HepG2 (cell line): ENCODE measurements around the gene RAET1E. TPM values are rescaled to one million over a fixed set of nuclear protein-coding genes. Genes with fewer than 3 reads are reported as not detected.

Source experiments
- ATAC-seq: fragments of 200-7000 bp; cut with Tn5 transposase; 3 replicates; pipeline ENCODE4 v1.9.1; 2020; ENCODE audit warnings: mild to moderate bottlenecking, moderate library complexity
- BruUV-seq: library from RNA; stranded (reverse); fragments of 400-500 nt; replicated peaks from 2 replicates; lab custom pipeline; 2021; lab: Mats Ljungman, UMichigan
- CTCF ChIA-PET: fragments of 300-600 bp; formaldehyde crosslinking; extraction: SDS; loops from one replicate; lab custom pipeline; 2021; ENCODE audit warnings: low total read pairs, inconsistent platforms, low intra/inter-chr PET ratio; lab: Yijun Ruan, JAX
- POLR2A ChIA-PET: fragments of 350-600 bp; sonication (Branson Sonifier 250); formaldehyde crosslinking; loops from one replicate; lab custom pipeline; 2020; ENCODE audit warnings: antibody characterized with exemption, inconsistent platforms; lab: Yijun Ruan, JAX
- DNase-seq: peaks from one replicate; pipeline ENCODE4 v3.0.0-alpha.2; 2015; ENCODE audit warnings: low spot score
- FAIRE-seq: peaks from 3 replicates; lab custom pipeline; 2011; peaks lifted over from hg19 to GRCh38; lab: Jason Lieb, UNC
- H2AFZ ChIP-seq: one replicate; pipeline ENCODE4 v1.6.1; 2011; ENCODE audit warnings: low read length, inconsistent platforms
- H3K27ac ChIP-seq: fragments of 300-600 bp; 3 replicates; pipeline ENCODE4 v1.8.0; 2011; ENCODE audit warnings: mixed run types, mild to moderate bottlenecking, mixed read lengths, low read length, inconsistent platforms; ENCODE audit not compliant: insufficient read depth; ENCODE audit errors: extremely low read length
- H3K27me3 ChIP-seq, 2 experiments: fragments of 200-600 bp in 1 of 2; 2 replicates in 1 of 2; 3 replicates in 1 of 2; pipeline versions ENCODE4 v1.6.0 to v1.8.0; 2011; ENCODE audit warnings: low read length in 2 of 2, mild to moderate bottlenecking in 2 of 2, moderate library complexity in 2 of 2, inconsistent platforms in 1 of 2; ENCODE audit not compliant: insufficient read depth in 2 of 2, control insufficient read depth in 1 of 2
- H3K36me3 ChIP-seq, 2 experiments: fragments of 200-600 bp in 1 of 2; replicated peaks in 1 of 2; 2 replicates in 1 of 2; 3 replicates in 1 of 2; pipeline versions ENCODE4 v1.5.1 to v1.8.0; 2011; ENCODE audit warnings: low read length in 2 of 2, inconsistent platforms in 1 of 2; ENCODE audit not compliant: insufficient read depth in 2 of 2, control insufficient read depth in 1 of 2
- H3K4me1 ChIP-seq: 2 replicates; pipeline ENCODE4 v1.5.1; 2012; ENCODE audit warnings: low read length, inconsistent platforms; ENCODE audit not compliant: insufficient read depth
- H3K4me2 ChIP-seq: 2 replicates; pipeline ENCODE4 v1.6.0; 2011; ENCODE audit warnings: low read depth, low read length, inconsistent platforms
- H3K4me3 ChIP-seq, 3 experiments: fragments of 200-600 bp in 1 of 3; sonication (generic), shearing (Covaris generic) in 1 of 3; replicated peaks in 1 of 3; 2 replicates each; pipeline ENCODE4 v1.5.1; 2011 to 2016; ENCODE audit warnings: low read length in 3 of 3, inconsistent platforms in 2 of 3, low read depth in 2 of 3, mild to moderate bottlenecking in 2 of 3, control low read depth in 1 of 3, mixed read lengths in 1 of 3; ENCODE audit not compliant: insufficient read depth in 1 of 3
- H3K79me2 ChIP-seq: one replicate; pipeline ENCODE4 v1.6.1; 2011; ENCODE audit warnings: low read length, inconsistent platforms; ENCODE audit not compliant: insufficient read depth
- H3K9ac ChIP-seq: 2 replicates; pipeline ENCODE4 v1.6.0; 2011; ENCODE audit warnings: mild to moderate bottlenecking, low read depth, low read length, inconsistent platforms; ENCODE audit not compliant: insufficient read depth
- H3K9me3 ChIP-seq: 2 replicates; pipeline ENCODE4 v1.5.1; 2012; ENCODE audit warnings: mild to moderate bottlenecking, low read length
- H4K20me1 ChIP-seq: 2 replicates; pipeline ENCODE4 v1.6.0; 2011; ENCODE audit warnings: inconsistent platforms, mild to moderate bottlenecking, low read length, moderate library complexity; ENCODE audit not compliant: insufficient read depth
- CC2D1A ChIP-seq: sonication (generic); formaldehyde crosslinking; IDR thresholded peaks from 2 replicates; pipeline ENCODE4 v1.8.1; 2023; ENCODE audit warnings: mild to moderate bottlenecking, missing genetic modification reagents
- CTCF ChIP-seq: sonication (generic); formaldehyde crosslinking; IDR thresholded peaks from 2 replicates; pipeline ENCODE4 v1.5.0; 2020; ENCODE audit warnings: mild to moderate bottlenecking, missing genetic modification reagents, moderate library complexity
- EED ChIP-seq: sonication (generic); formaldehyde crosslinking; IDR thresholded peaks from 2 replicates; pipeline ENCODE4 v1.5.0; 2020; ENCODE audit warnings: mild to moderate bottlenecking, missing genetic modification reagents
- FOXA1 ChIP-seq, 2 experiments: fragments of 450-650 bp in 1 of 2; sonication (generic) in 1 of 2; formaldehyde crosslinking in 1 of 2; IDR thresholded peaks; 2 replicates each; pipeline versions ENCODE4 v1.4.0 to v1.6.1; 2016 to 2020; ENCODE audit warnings: missing genetic modification reagents in 1 of 2
- FOXP4 ChIP-seq: sonication (generic); formaldehyde crosslinking; IDR thresholded peaks from 2 replicates; pipeline ENCODE4 v1.4.0; 2020; ENCODE audit warnings: missing genetic modification reagents
- MXD1 ChIP-seq: sonication (generic); formaldehyde crosslinking; IDR thresholded peaks from 2 replicates; pipeline ENCODE4 v1.4.0; 2020; ENCODE audit warnings: mild to moderate bottlenecking, missing genetic modification reagents
- NKX3-1 ChIP-seq: sonication (generic); formaldehyde crosslinking; IDR thresholded peaks from 2 replicates; pipeline ENCODE4 v1.5.0; 2020; ENCODE audit warnings: missing genetic modification reagents
- PAF1 ChIP-seq: IDR thresholded peaks from 2 replicates; pipeline ENCODE4 v1.6.1; 2016; ENCODE audit warnings: missing genetic modification reagents, missing compliant biosample characterization
- SMARCE1 ChIP-seq: fragments of 450-650 bp; IDR thresholded peaks from 2 replicates; pipeline ENCODE4 v1.6.1; 2017; ENCODE audit warnings: borderline replicate concordance
- XBP1 ChIP-seq: sonication (generic); formaldehyde crosslinking; IDR thresholded peaks from 2 replicates; pipeline ENCODE4 v1.5.0; 2020; ENCODE audit warnings: missing genetic modification reagents
- ZNF205 ChIP-seq: IDR thresholded peaks from 2 replicates; pipeline ENCODE4 v1.6.1; 2018; ENCODE audit warnings: missing biosample characterization, missing genetic modification reagents
- ZNF260 ChIP-seq: sonication (generic); formaldehyde crosslinking; IDR thresholded peaks from 2 replicates; pipeline ENCODE4 v1.4.0; 2020; ENCODE audit warnings: missing genetic modification reagents, low read depth, mild to moderate bottlenecking, borderline replicate concordance
- ZNF264 ChIP-seq: sonication (generic); formaldehyde crosslinking; IDR thresholded peaks from 2 replicates; pipeline ENCODE4 v1.4.0; 2020; ENCODE audit warnings: missing genetic modification reagents
- ZNF383 ChIP-seq: sonication (generic); formaldehyde crosslinking; IDR thresholded peaks from 2 replicates; pipeline ENCODE4 v1.4.0; 2020; ENCODE audit warnings: missing genetic modification reagents, mild to moderate bottlenecking, borderline replicate concordance
- ZNF691 ChIP-seq: sonication (generic); formaldehyde crosslinking; IDR thresholded peaks from 2 replicates; pipeline ENCODE4 v1.4.0; 2020; ENCODE audit warnings: missing genetic modification reagents, low read depth, mild to moderate bottlenecking, borderline replicate concordance
- ZNF703 ChIP-seq: sonication (generic); formaldehyde crosslinking; IDR thresholded peaks from 2 replicates; pipeline ENCODE4 v1.5.1; 2020; ENCODE audit warnings: missing genetic modification reagents, mild to moderate bottlenecking, moderate library complexity, borderline replicate concordance
- ZNF710 ChIP-seq: sonication (generic); formaldehyde crosslinking; IDR thresholded peaks from 2 replicates; pipeline ENCODE4 v1.5.0; 2020; ENCODE audit warnings: mild to moderate bottlenecking, missing genetic modification reagents, borderline replicate concordance
- WGBS: methylation state at CpG from one replicate; pipeline ENCODE4 v1.1.6; 2017; ENCODE audit warnings: low lambda C conversion rate; 5-methylcytosine and 5-hydroxymethylcytosine counted together
- in situ Hi-C: cut with HindIII; loops from 2 replicates; pipeline ENCODE4 v1.10.0; 2017; ENCODE audit warnings: low pct_unique_long_range_greater_than_20kb; ENCODE audit not compliant: extremely low pct_ligation_motif_present
- intact Hi-C: fragments of 100-400 bp; cut with micrococcal nuclease; formaldehyde crosslinking; loops from one replicate; pipeline ENCODE4 v1.10.0; 2022; ENCODE audit not compliant: unreplicated experiment
- polyA plus RNA-seq, 8 experiments: library from polyadenylated mRNA; depleted of rRNA in 3 of 8; stranded (reverse) in 7 of 8; unstranded in 1 of 8; fragments of >200 nt; fragmentation: Illumina TruSeq in 4 of 8; extraction: Trizol in 4 of 8; gene quantifications; 2 replicates each; pipeline versions ENCODE4 v1.2.1 to v1.2.3, GENCODE V29; 2011 to 2016; ENCODE audit warnings: low read depth in 4 of 8, missing spikeins in 1 of 8, mixed read lengths in 1 of 8; ENCODE audit not compliant: insufficient read depth in 1 of 8
- total RNA-seq, 5 experiments: library from RNA; depleted of rRNA; stranded (reverse); fragments of >200 nt; fragmentation: Illumina TruSeq; extraction: Trizol; gene quantifications; 2 replicates each; pipeline ENCODE4 v1.2.3, GENCODE V29; 2016; ENCODE audit warnings: low read depth in 1 of 5

Gene RAET1E
- total and polyA plus RNA-seq, 2 of the 13 experiments (the other 11 are each of a cell fraction or from before 2014, with no cell fraction given), result not detected

- Histone ChIP-seq H3K27ac (no peak overlapping the region), H2AFZ (no peak overlapping the region), H3K4me1 (no peaks in the 10 kb centered on the region), H4K20me1 (no peaks in the 10 kb centered on the region), H3K4me3 (no peak overlapping the region), H3K4me2 (no peak overlapping the region), H3K9ac (no peak overlapping the region), H3K36me3 (no peaks in the 10 kb centered on the region), H3K9me3 (no peaks in the 10 kb centered on the region)
- DNase-seq (no peak), FAIRE-seq (no peak)
- ChIA-PET POLR2A (no interaction called here), CTCF (interaction anchor here (1.5 kb wide), 1 partner anchor 45 kb away, joined by 3 read pairs; no protein-coding TSS in a partner anchor)
- BruUV-seq, result no TSS peak
- in situ Hi-C loops, result no loop called here
- TF ChIP-seq ZNF205 (CRISPR knock-in tag) (no peak), NKX3-1 (CRISPR knock-in tag) (no peak), MXD1 (CRISPR knock-in tag) (no peak), ZNF260 (CRISPR knock-in tag) (no peak), FOXA1 (IDR thresholded peaks at IDR 0.05) (no peak), FOXA1 (CRISPR knock-in tag; IDR thresholded peaks at IDR 0.05) (no peak), FOXP4 (CRISPR knock-in tag) (no peak), ZNF264 (CRISPR knock-in tag) (no peak), ZNF703 (CRISPR knock-in tag) (no peak), ZNF710 (no peak), XBP1 (CRISPR knock-in tag) (no peak), CC2D1A (CRISPR knock-in tag) (no peak), PAF1 (CRISPR knock-in tag) (no peak), ZNF383 (CRISPR knock-in tag) (no peak), CTCF (CRISPR knock-in tag) (no peak), SMARCE1 (no peak), ZNF691 (CRISPR knock-in tag) (no peak), EED (CRISPR knock-in tag) (no peak)
- TF ChIP-seq, all 625 proteins: peak for 0
- WGBS, result 3% methylated on average over 2 of the region's 2 CpGs
- no peak for ATAC-seq
- Histone ChIP-seq H3K27me3 (peaks cover 1 to 39% of the 10 kb centered on the region in 2 experiments; a peak in 2 of 5 replicates), H3K79me2 (no peaks in the 10 kb centered on the region)
- intact Hi-C loops, result no loop called here
Measured at GRCh38 chr6:149881860-149882259, 16.1 kb downstream of the RAET1E start.
